Gastrocnemius medialis (tissue), 4 donors: ENCODE measurements around the gene STK33.

Experiments used
- CTCF ChIP-seq, 5 experiments: fragments of 450-650 bp in 3 of 5; fragments of 200-600 bp in 2 of 5; sonication (generic) in 2 of 5; IDR thresholded peaks in 4 of 5; conservative IDR thresholded peaks in 1 of 5; 1 replicate in 4 of 5; 2 replicates in 1 of 5; pipeline ENCODE4 v1.5.1; 2016 to 2019; ENCODE audit warnings: antibody characterized with exemption in 5 of 5, mild to moderate bottlenecking in 3 of 5, moderate library complexity in 3 of 5
- POLR2A ChIP-seq, 2 donors: fragments of 450-650 bp; IDR thresholded peaks; one replicate each; pipeline ENCODE4 v1.6.1; 2017; ENCODE audit warnings: antibody characterized with exemption in 2 of 2, mild to moderate bottlenecking in 2 of 2, moderate library complexity in 2 of 2

GRCh38 chr11:8488395-8488794 is 105.6 kb downstream of the STK33 start:
- TF ChIP-seq CTCF (IDR thresholded peaks at IDR 0.05 in 4 of 5, conservative IDR thresholded peaks at IDR 0.05 in 1 of 5) = no peak
- TF ChIP-seq POLR2A (IDR thresholded peaks at IDR 0.05) = no peak
